ENCODE data around the gene ZNF181. TPM values are rescaled to one million over a fixed set of nuclear protein-coding genes. Genes with fewer than 3 reads are reported as not detected.

Gene ZNF181
- total and polyA plus RNA-seq, 2 of the 8 experiments (the other 6 are each of a cell fraction or from before 2014, with no cell fraction given): 2.8 to 7.5 TPM

DNA sequence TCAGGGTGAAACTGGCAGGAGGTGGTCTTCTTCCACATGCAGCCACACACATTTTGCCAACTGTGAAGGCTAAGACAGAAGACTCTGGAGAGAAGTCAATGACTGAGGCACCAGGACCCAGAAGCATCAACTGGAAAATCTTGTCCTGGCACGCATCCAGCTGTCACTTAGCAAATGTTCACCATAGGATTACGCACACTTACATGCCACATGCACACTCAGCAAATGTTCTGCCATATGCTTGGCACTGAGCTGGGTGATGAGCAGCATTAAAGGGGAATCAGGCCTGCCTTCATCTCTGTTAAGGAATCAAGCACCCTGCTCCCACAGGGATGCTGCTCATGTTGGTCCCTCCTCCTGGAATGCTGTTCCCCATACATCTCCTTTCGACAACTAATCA, 33.9 kb downstream of the ZNF181 start:
- Histone ChIP-seq H4K20me1 (replicated peaks in 1 of 2; ENCODE audit: control insufficient read depth in 1 of 2, insufficient read depth in 2 of 2, low read length in 2 of 2) (no peaks in the 10 kb centered on the region), H2AFZ (ENCODE audit: low read length) (no peak overlapping the region), H3K56ac (replicated peaks; ENCODE audit: insufficient read length, low read depth, low read length) (no peak overlapping the region), H3K14ac (ENCODE audit: insufficient read length) (no peak overlapping the region), H2BK5ac (ENCODE audit: low read depth, low read length) (no peak overlapping the region), H2BK15ac (ENCODE audit: low read length) (no peak overlapping the region), H3K18ac (ENCODE audit: extremely low read depth, low read length) (no peak overlapping the region), H4K91ac (replicated peaks; ENCODE audit: insufficient read length, low read length) (no peak overlapping the region), H3K27me3 (replicated peaks in 1 of 4; ENCODE audit: control insufficient read depth in 3 of 4, extremely low read depth in 1 of 4, insufficient read depth in 3 of 4, low read length in 3 of 4) (peaks cover 0 to 5% (median 2%) of the 10 kb centered on the region in 4 experiments; a peak in 3 of 7 replicates), H3K27ac (ENCODE audit: low read depth, low read length) (no peak overlapping the region), H3K23me2 (ENCODE audit: low read depth, low read length) (peaks cover 6% of the 10 kb centered on the region; the same call in 1 of the 2 replicates), H3K9me3 (ENCODE audit: insufficient read depth in 2 of 2, low read depth in 1 of 2, low read length in 1 of 2) (peaks cover 13 to 20% of the 10 kb centered on the region in 2 experiments; a peak in 3 of 4 replicates), H3K4ac (replicated peaks; ENCODE audit: insufficient read length, low read depth, low read length) (no peak overlapping the region), H3K9ac (replicated peaks in 1 of 4; ENCODE audit: extremely low read depth in 1 of 4, low read depth in 3 of 4, low read length in 3 of 4) (no peak overlapping the region), H3K4me1 (replicated peaks in 1 of 4; ENCODE audit: control insufficient read depth in 3 of 4, insufficient read depth in 4 of 4, low read length in 3 of 4) (peaks cover 0 to 4% (median 0%) of the 10 kb centered on the region in 4 experiments; a peak in 1 of 7 replicates), H3K79me2 (ENCODE audit: control insufficient read depth in 1 of 2, insufficient read depth in 2 of 2, low read length in 2 of 2) (no peaks in the 10 kb centered on the region), H2BK20ac (ENCODE audit: low read length) (no peak overlapping the region), H3K4me3 (ENCODE audit: extremely low read depth in 1 of 4, insufficient read depth in 2 of 4, low read depth in 3 of 4, low read length in 4 of 4) (no peak overlapping the region), H2AK5ac (ENCODE audit: low read depth, low read length) (no peak overlapping the region), H4K5ac (ENCODE audit: insufficient read length, low read depth, low read length) (no peak overlapping the region), H3K36me3 (ENCODE audit: control insufficient read depth in 2 of 4, insufficient read depth in 4 of 4, low read length in 3 of 4) (peaks cover 0 to 23% (median 9%) of the 10 kb centered on the region in 4 experiments; a peak in 5 of 8 replicates), H3K23ac (ENCODE audit: insufficient read length) (no peak overlapping the region), H3K4me2 (ENCODE audit: insufficient read depth in 1 of 2, low read depth in 2 of 2, low read length in 2 of 2) (no peak overlapping the region), H2BK120ac (replicated peaks; ENCODE audit: low read depth, low read length) (no peak overlapping the region), H4K8ac (ENCODE audit: extremely low read depth, insufficient read depth, low read length) (no peak overlapping the region), H2BK12ac (ENCODE audit: low read depth, low read length) (no peak overlapping the region), H3K79me1 (ENCODE audit: low read depth, low read length) (no peaks in the 10 kb centered on the region)
- FAIRE-seq: no peak
- CTCF ChIA-PET (ENCODE audit: partially characterized antibody): interaction anchor here (0.6 kb wide), 1 partner anchor 128 kb away, joined by 3 read pairs; no protein-coding TSS in a partner anchor
- POLR2A ChIA-PET (ENCODE audit: partially characterized antibody): no interaction called here
- TF ChIP-seq HDAC6 (IDR thresholded peaks at IDR 0.05; ENCODE audit: low read depth, low read length) (no peak), GTF2F1 (IDR thresholded peaks at IDR 0.05; ENCODE audit: borderline replicate concordance, low read depth, low read length) (no peak), POU5F1 (IDR thresholded peaks at IDR 0.05; ENCODE audit: low read depth, low read length) (no peak), KDM1A (IDR thresholded peaks at IDR 0.05; ENCODE audit: borderline replicate concordance, low read length) (no peak), HDAC2 (IDR thresholded peaks at IDR 0.05; ENCODE audit: borderline replicate concordance in 1 of 2, low read depth in 2 of 2, low read length in 2 of 2) (no peak)
- 87% methylated on average over 3 of the region's 3 CpGs; no CpG with 5 or more reads in 1 of the 2 experiments for WGBS, 2 experiments (ENCODE audit: extremely low coverage in 1 of 2, insufficient coverage in 1 of 2, insufficient read length in 1 of 2, insufficient replicate concordance in 2 of 2, low coverage in 1 of 2, low lambda C conversion rate in 2 of 2, missing lambda C conversion rate in 1 of 2)
- no peak for DNase-seq (ENCODE audit: low read depth in 1 of 2, low spot score in 2 of 2)
